Endothelial cell of umbilical vein (primary cell): Measurements from ENCODE around the gene TIMM50. TPM values are rescaled to one million over a fixed set of nuclear protein-coding genes. Genes with fewer than 3 reads are reported as not detected.

Source experiments
- BruUV-seq: library from RNA; stranded (reverse); fragments of 400-500 nt; replicated peaks from 2 replicates; lab custom pipeline; 2021; lab: Mats Ljungman, UMichigan
- CTCF ChIA-PET: fragments of 300-600, 350-600 bp; sonication (Branson Sonifier 250); formaldehyde crosslinking; loops from one replicate; lab custom pipeline; 2021; ENCODE audit warnings: antibody characterized with exemption, inconsistent platforms; lab: Charles Lee
- POLR2A ChIA-PET: fragments of 300-600, 350-600 bp; sonication (Branson Sonifier 250); formaldehyde crosslinking; loops from one replicate; lab custom pipeline; 2021; ENCODE audit warnings: antibody characterized with exemption, inconsistent platforms; lab: Charles Lee
- DNase-seq: peaks from one replicate; pipeline ENCODE4 v3.0.0-alpha.2; 2011; ENCODE audit warnings: low read depth, low spot score
- FAIRE-seq: peaks from 2 replicates; lab custom pipeline; 2011; peaks lifted over from hg19 to GRCh38; lab: Jason Lieb, UNC
- H2AFZ ChIP-seq: 2 replicates; pipeline ENCODE4 v1.6.0; 2012; ENCODE audit warnings: low read depth, low read length, control low read depth, inconsistent platforms
- H3K27ac ChIP-seq: 2 replicates; pipeline ENCODE4 v1.5.1; 2011; ENCODE audit warnings: low read depth, mild to moderate bottlenecking, control low read depth, low read length, moderate library complexity; ENCODE audit not compliant: insufficient read depth
- H3K27me3 ChIP-seq, 2 experiments: 2 replicates each; pipeline versions ENCODE4 v1.6.0 to v1.6.1; 2011; ENCODE audit warnings: low read length in 2 of 2, mixed read lengths in 1 of 2; ENCODE audit not compliant: control insufficient read depth in 2 of 2, insufficient read depth in 2 of 2
- H3K36me3 ChIP-seq, 2 experiments: 2 replicates in 1 of 2; 3 replicates in 1 of 2; pipeline ENCODE4 v1.5.1; 2011; ENCODE audit warnings: low read length in 2 of 2, mild to moderate bottlenecking in 1 of 2, moderate library complexity in 1 of 2; ENCODE audit not compliant: control insufficient read depth in 2 of 2, insufficient read depth in 2 of 2; ENCODE audit errors: extremely low read depth in 1 of 2
- H3K4me1 ChIP-seq: 3 replicates; pipeline ENCODE4 v1.5.1; 2011; ENCODE audit warnings: mild to moderate bottlenecking, low read length; ENCODE audit not compliant: control insufficient read depth, insufficient read depth; ENCODE audit errors: extremely low read depth
- H3K4me2 ChIP-seq: 2 replicates; pipeline ENCODE4 v1.6.1; 2011; ENCODE audit warnings: low read length, control low read depth, mixed read lengths; ENCODE audit not compliant: insufficient read depth
- H3K4me3 ChIP-seq, 3 experiments: fragments of 200-600 bp in 1 of 3; sonication (generic), shearing (Covaris generic) in 1 of 3; replicated peaks in 1 of 3; 2 replicates each; pipeline ENCODE4 v1.5.1; 2011 to 2016; ENCODE audit warnings: control low read depth in 3 of 3, low read length in 3 of 3, mild to moderate bottlenecking in 2 of 3, inconsistent platforms in 1 of 3, low read depth in 1 of 3, moderate library complexity in 1 of 3; ENCODE audit not compliant: insufficient read depth in 1 of 3
- H3K79me2 ChIP-seq: 2 replicates; pipeline ENCODE4 v1.6.0; 2012; ENCODE audit warnings: low read length, inconsistent platforms; ENCODE audit not compliant: control insufficient read depth, insufficient read depth
- H3K9ac ChIP-seq: replicated peaks from 2 replicates; pipeline ENCODE3; 2011; ENCODE audit warnings: low read length, control low read depth; ENCODE audit not compliant: insufficient read depth; ENCODE audit errors: extremely low read depth
- H3K9me1 ChIP-seq: replicated peaks from 3 replicates; pipeline ENCODE4 v1.6.0; 2011; ENCODE audit warnings: mild to moderate bottlenecking, low read length; ENCODE audit not compliant: control insufficient read depth, insufficient read depth; ENCODE audit errors: extremely low read depth
- H3K9me3 ChIP-seq: replicated peaks from 2 replicates; pipeline ENCODE4 v1.5.1; 2012; ENCODE audit warnings: low read length, inconsistent platforms; ENCODE audit not compliant: control insufficient read depth, insufficient read depth
- H4K20me1 ChIP-seq: replicated peaks from 2 replicates; pipeline ENCODE3; 2011; ENCODE audit warnings: mild to moderate bottlenecking, low read length; ENCODE audit not compliant: control insufficient read depth, insufficient read depth; ENCODE audit errors: extremely low read depth
- FOS ChIP-seq: IDR thresholded peaks from 2 replicates; pipeline ENCODE4 v1.6.1; 2011; ENCODE audit warnings: mild to moderate bottlenecking, low read length, moderate library complexity, borderline replicate concordance; ENCODE audit not compliant: insufficient read depth
- GATA2 ChIP-seq: IDR thresholded peaks from 2 replicates; pipeline ENCODE4 v1.7.0; 2011; ENCODE audit warnings: low read depth, mild to moderate bottlenecking, moderate library complexity, mixed read lengths, low read length; ENCODE audit not compliant: insufficient read length, insufficient read depth
- JUN ChIP-seq: IDR thresholded peaks from 2 replicates; pipeline ENCODE4 v1.6.1; 2011; ENCODE audit warnings: borderline replicate concordance, low read depth; ENCODE audit not compliant: insufficient read length, insufficient read depth
- MYC ChIP-seq: IDR thresholded peaks from one replicate; pipeline ENCODE4 v1.6.1; 2011; ENCODE audit warnings: mild to moderate bottlenecking, low read depth, low read length
- POLR2A ChIP-seq: IDR thresholded peaks from 2 replicates; pipeline ENCODE4 v1.6.1; 2012; ENCODE audit warnings: low read depth, mild to moderate bottlenecking, control low read depth, low read length
- POLR2AphosphoS5 ChIP-seq: IDR thresholded peaks from 2 replicates; pipeline ENCODE4 v1.6.1; 2012; ENCODE audit warnings: low read depth, mild to moderate bottlenecking, control low read depth, low read length, moderate library complexity; ENCODE audit not compliant: insufficient read depth
- dilution Hi-C: fragments of 300-500 bp; cut with MboI; formaldehyde crosslinking; loops from one replicate; pipeline ENCODE4 v1.15.0; 2019; ENCODE audit warnings: low sequenced_read_pairs; ENCODE audit not compliant: extremely low pct_ligation_motif_present
- intact Hi-C: fragments of 100-400 bp; cut with micrococcal nuclease; formaldehyde crosslinking; loops from one replicate; pipeline ENCODE4 v1.10.0; 2022
- polyA plus RNA-seq, 4 experiments: library from polyadenylated mRNA; depleted of rRNA in 3 of 4; stranded (reverse) in 3 of 4; unstranded in 1 of 4; fragments of >200 nt; gene quantifications; 2 replicates each; pipeline versions ENCODE4 v1.2.1 to v1.2.3, GENCODE V29; 2011 to 2012; ENCODE audit warnings: missing spikeins in 1 of 4
- total RNA-seq: library from RNA; stranded (reverse); gene quantifications from 2 replicates; pipeline ENCODE4 v1.2.3, GENCODE V29; 2021
- TF ChIP-seq, protein P1 (sequence below), 2 donors: IDR thresholded peaks; 1 replicate in 1 of 2; 2 replicates in 1 of 2; pipeline ENCODE4 v1.5.1; 2011; ENCODE audit warnings: low read length in 2 of 2, mild to moderate bottlenecking in 2 of 2, moderate library complexity in 2 of 2, control low read depth in 1 of 2, inconsistent platforms in 1 of 2, low read depth in 1 of 2; ENCODE audit not compliant: insufficient read depth in 1 of 2; ENCODE audit errors: extremely low read depth in 1 of 2
- TF ChIP-seq, protein P2 (sequence below): IDR thresholded peaks from 2 replicates; pipeline ENCODE4 v1.6.1; 2011; ENCODE audit not compliant: insufficient read depth, insufficient read length

The TIMM50 gene
- total and polyA plus RNA-seq, 2 donors (not counting 3 experiments of a cell fraction or from before 2014, with no cell fraction given), result 85.7 to 118 TPM

DNA sequence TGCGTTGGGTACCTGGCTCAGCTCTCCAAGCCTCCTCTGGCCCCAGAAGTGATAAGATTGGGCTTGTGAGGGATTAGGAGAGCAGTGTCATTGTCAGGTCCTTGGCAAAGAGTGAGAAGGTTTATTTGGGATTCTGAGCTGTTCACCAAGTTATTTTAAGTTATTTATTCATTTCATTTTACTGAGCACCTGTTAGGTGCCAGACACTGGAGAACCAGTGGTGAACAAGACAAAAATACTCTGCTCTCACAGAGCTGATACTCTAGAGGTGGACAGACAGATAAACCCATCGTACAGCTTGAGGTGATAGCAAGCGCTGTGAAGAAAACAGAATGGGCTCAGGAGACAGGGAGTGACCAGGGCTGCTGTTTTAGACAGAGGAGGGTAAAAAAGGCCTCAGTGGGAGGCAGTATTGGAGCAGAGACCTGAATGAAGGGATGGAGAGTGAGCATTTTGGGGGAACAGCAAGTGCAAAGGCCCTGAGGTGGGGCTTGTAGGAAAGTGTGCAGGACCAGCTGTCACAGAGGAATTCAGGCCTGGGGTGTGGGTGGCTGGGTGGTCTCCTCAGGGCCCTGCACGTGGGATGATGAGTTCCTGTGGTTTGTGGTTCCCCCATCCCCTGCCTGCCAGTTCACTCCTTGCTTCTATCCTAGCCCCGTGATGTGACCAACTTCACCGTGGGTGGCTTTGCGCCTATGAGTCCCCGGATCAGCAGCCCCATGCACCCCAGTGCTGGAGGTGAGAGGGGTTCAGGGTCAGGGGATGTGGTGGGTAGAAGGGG lies 8.7 kb upstream of the TIMM50 start:
- CTCF ChIA-PET, result interaction anchor here (0.5 to 1.1 kb wide), 2 partner anchors 13 to 61 kb away, joined by 3 to 5 read pairs; partner anchors contain the start of gene EID2B

More for the DNA sequence above, 8.7 kb upstream of the TIMM50 start:
- Histone ChIP-seq H2AFZ (no peak overlapping the region), H3K27ac (no peak overlapping the region), H3K27me3 (no peaks in the 10 kb centered on the region), H3K36me3 (peaks cover 9 to 80% of the 10 kb centered on the region in 2 experiments), H3K9ac (no peak overlapping the region), H3K9me3 (no peaks in the 10 kb centered on the region), H3K79me2 (no peaks in the 10 kb centered on the region), H3K4me3 (no peak overlapping the region), H3K4me1 (no peaks in the 10 kb centered on the region), H4K20me1 (no peaks in the 10 kb centered on the region), H3K4me2 (no peak overlapping the region), H3K9me1 (no peaks in the 10 kb centered on the region)
- no peak for FAIRE-seq
- TF ChIP-seq FOS, result no peak
- no peak for TF ChIP-seq JUN
- TF ChIP-seq MYC, result no peak
- TF ChIP-seq GATA2, result no peak
- TF ChIP-seq, protein P1, sequence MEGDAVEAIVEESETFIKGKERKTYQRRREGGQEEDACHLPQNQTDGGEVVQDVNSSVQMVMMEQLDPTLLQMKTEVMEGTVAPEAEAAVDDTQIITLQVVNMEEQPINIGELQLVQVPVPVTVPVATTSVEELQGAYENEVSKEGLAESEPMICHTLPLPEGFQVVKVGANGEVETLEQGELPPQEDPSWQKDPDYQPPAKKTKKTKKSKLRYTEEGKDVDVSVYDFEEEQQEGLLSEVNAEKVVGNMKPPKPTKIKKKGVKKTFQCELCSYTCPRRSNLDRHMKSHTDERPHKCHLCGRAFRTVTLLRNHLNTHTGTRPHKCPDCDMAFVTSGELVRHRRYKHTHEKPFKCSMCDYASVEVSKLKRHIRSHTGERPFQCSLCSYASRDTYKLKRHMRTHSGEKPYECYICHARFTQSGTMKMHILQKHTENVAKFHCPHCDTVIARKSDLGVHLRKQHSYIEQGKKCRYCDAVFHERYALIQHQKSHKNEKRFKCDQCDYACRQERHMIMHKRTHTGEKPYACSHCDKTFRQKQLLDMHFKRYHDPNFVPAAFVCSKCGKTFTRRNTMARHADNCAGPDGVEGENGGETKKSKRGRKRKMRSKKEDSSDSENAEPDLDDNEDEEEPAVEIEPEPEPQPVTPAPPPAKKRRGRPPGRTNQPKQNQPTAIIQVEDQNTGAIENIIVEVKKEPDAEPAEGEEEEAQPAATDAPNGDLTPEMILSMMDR (IDR thresholded peaks at IDR 0.05; ENCODE audit: extremely low read depth in 1 of 2, insufficient read depth in 1 of 2, low read depth in 1 of 2, low read length in 2 of 2), result no peak
- no peak for TF ChIP-seq POLR2A
- no peak for TF ChIP-seq POLR2AphosphoS5
- TF ChIP-seq, protein P2, sequence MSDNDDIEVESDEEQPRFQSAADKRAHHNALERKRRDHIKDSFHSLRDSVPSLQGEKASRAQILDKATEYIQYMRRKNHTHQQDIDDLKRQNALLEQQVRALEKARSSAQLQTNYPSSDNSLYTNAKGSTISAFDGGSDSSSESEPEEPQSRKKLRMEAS, result no peak
- dilution Hi-C loops, result no loop called here
- BruUV-seq, result no TSS peak
- intact Hi-C loops, result no loop called here
- DNase-seq, result no peak
- POLR2A ChIA-PET, result no interaction called here
